H1 (cell line): ENCODE measurements around the gene BBS9. TPM values are rescaled to one million over a fixed set of nuclear protein-coding genes. Genes with fewer than 3 reads are reported as not detected.

Source experiments
- BACH1 ChIP-seq: IDR thresholded peaks from 2 replicates; pipeline ENCODE4 v1.6.1; 2012; ENCODE audit warnings: low read length, improper control_type of control experiment
- GABPA ChIP-seq: IDR thresholded peaks from 2 replicates; pipeline ENCODE4 v1.6.1; 2011; ENCODE audit warnings: mild to moderate bottlenecking, low read length, moderate library complexity, borderline replicate concordance; ENCODE audit not compliant: insufficient read depth
- NRF1 ChIP-seq: IDR thresholded peaks from 2 replicates; pipeline ENCODE4 v1.6.1; 2011; ENCODE audit warnings: mild to moderate bottlenecking, low read depth, low read length, improper control_type of control experiment
- SP1 ChIP-seq: IDR thresholded peaks from 2 replicates; pipeline ENCODE4 v1.6.1; 2011; ENCODE audit warnings: low read depth, low read length
- polyA plus RNA-seq, 7 experiments: library from polyadenylated mRNA; depleted of rRNA in 3 of 7; stranded (reverse) in 5 of 7; unstranded in 2 of 7; fragments of >200 nt in 5 of 7; fragments of 200-250 nt in 2 of 7; gene quantifications; 1 replicate in 5 of 7; 2 replicates in 1 of 7; 4 replicates in 1 of 7; pipeline versions ENCODE4 v1.2.1 to v1.2.3, GENCODE V29; 2011 to 2013; ENCODE audit warnings: missing spikeins in 2 of 7, mixed read lengths in 2 of 7
- total RNA-seq: library from RNA; stranded (reverse); fragmentation: NEBNext Ultra II Directional; extraction: Animal tissue kit (Norgen Biotek cat#: 25700); gene quantifications from 2 replicates; pipeline ENCODE4 v1.2.1, GENCODE V29; 2021

Gene BBS9
- total and polyA plus RNA-seq, 2 of the 8 experiments (the other 6 are each of a cell fraction or from before 2014, with no cell fraction given), result 22.3 to 37.0 TPM

DNA sequence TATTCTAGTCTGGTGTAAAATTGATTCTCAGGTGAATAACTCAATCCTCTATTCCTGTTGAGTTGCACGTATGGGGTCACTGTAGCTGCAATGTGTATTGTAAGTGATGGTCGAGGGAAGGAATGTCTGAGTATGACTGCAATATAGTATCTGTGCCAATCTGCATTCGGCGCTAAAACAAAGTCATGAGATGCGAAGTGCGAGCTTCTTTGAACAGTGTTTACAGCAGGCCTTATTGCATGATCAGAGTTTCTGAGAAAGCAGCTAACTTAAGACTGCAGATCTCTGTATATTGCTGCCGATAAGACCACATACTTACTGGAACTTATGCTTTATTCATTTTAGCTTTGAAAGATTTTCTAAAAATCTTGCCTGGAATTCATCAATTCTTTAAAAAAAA is 434.3 kb downstream of the BBS9 start (continued):
- TF ChIP-seq NRF1 (no peak), SP1 (no peak), BACH1 (no peak), GABPA (no peak)
